HepG2 (cell line): ENCODE measurements around the gene GATC. TPM values are rescaled to one million over a fixed set of nuclear protein-coding genes. Genes with fewer than 3 reads are reported as not detected.

Experiments
- ATF1 ChIP-seq: IDR thresholded peaks from 2 replicates; pipeline ENCODE4 v1.6.1; 2016; ENCODE audit warnings: mild to moderate bottlenecking, control low read depth
- ATF4 ChIP-seq, 2 experiments: fragments of 450-650 bp in 1 of 2; sonication (generic) in 1 of 2; formaldehyde crosslinking; IDR thresholded peaks; 2 replicates each; pipeline versions ENCODE4 v1.5.0 to v1.8.0; 2020 to 2022; ENCODE audit warnings: mild to moderate bottlenecking in 1 of 2, missing genetic modification reagents in 1 of 2
- BCL6 ChIP-seq: IDR thresholded peaks from 2 replicates; pipeline ENCODE4 v1.6.1; 2016; ENCODE audit warnings: missing genetic modification reagents, missing compliant biosample characterization
- CENPBD1 ChIP-seq: sonication (generic); formaldehyde crosslinking; IDR thresholded peaks from 2 replicates; pipeline ENCODE4 v1.8.0; 2022; ENCODE audit warnings: missing genetic modification reagents, low read depth, mild to moderate bottlenecking, borderline replicate concordance
- ERF ChIP-seq: IDR thresholded peaks from 2 replicates; pipeline ENCODE4 v1.6.1; 2018; ENCODE audit warnings: missing biosample characterization, missing genetic modification reagents
- ETV6 ChIP-seq: sonication (generic); formaldehyde crosslinking; conservative IDR thresholded peaks from 2 replicates; pipeline ENCODE4 v1.4.0; 2020; ENCODE audit warnings: missing genetic modification reagents
- FOXO1 ChIP-seq: sonication (generic); formaldehyde crosslinking; IDR thresholded peaks from 2 replicates; pipeline ENCODE4 v1.4.0; 2020; ENCODE audit warnings: missing genetic modification reagents
- IKZF4 ChIP-seq: sonication (generic); formaldehyde crosslinking; IDR thresholded peaks from 2 replicates; pipeline ENCODE4 v1.5.1; 2020; ENCODE audit warnings: borderline replicate concordance, mild to moderate bottlenecking, low read depth, missing genetic modification reagents; ENCODE audit errors: not compliant biosample characterization
- MIXL1 ChIP-seq: IDR thresholded peaks from 2 replicates; pipeline ENCODE4 v1.6.1; 2016
- POLR2AphosphoS2 ChIP-seq: IDR thresholded peaks from 2 replicates; pipeline ENCODE4 v1.6.1; 2011; ENCODE audit warnings: low read depth, low read length, improper control_type of control experiment
- SMYD3 ChIP-seq: sonication (generic); formaldehyde crosslinking; IDR thresholded peaks from 2 replicates; pipeline ENCODE4 v1.8.1; 2023; ENCODE audit warnings: mild to moderate bottlenecking, missing genetic modification reagents
- SNAPC4 ChIP-seq: sonication (generic); formaldehyde crosslinking; IDR thresholded peaks from 2 replicates; pipeline ENCODE4 v1.4.0; 2020; ENCODE audit warnings: mild to moderate bottlenecking, missing genetic modification reagents
- TRIM24 ChIP-seq: sonication (generic); formaldehyde crosslinking; IDR thresholded peaks from 2 replicates; pipeline ENCODE4 v1.8.0; 2022; ENCODE audit warnings: mild to moderate bottlenecking, missing genetic modification reagents
- ZIK1 ChIP-seq: sonication (generic); formaldehyde crosslinking; IDR thresholded peaks from 2 replicates; pipeline ENCODE4 v1.5.0; 2020; ENCODE audit warnings: mild to moderate bottlenecking, low read depth, missing genetic modification reagents, borderline replicate concordance
- ZNF292 ChIP-seq: sonication (generic); formaldehyde crosslinking; IDR thresholded peaks from 2 replicates; pipeline ENCODE4 v1.8.1; 2022; ENCODE audit warnings: mild to moderate bottlenecking, low read depth, missing genetic modification reagents, borderline replicate concordance
- ZNF44 ChIP-seq: sonication (generic); formaldehyde crosslinking; IDR thresholded peaks from 2 replicates; pipeline ENCODE4 v1.5.1; 2020; ENCODE audit warnings: mild to moderate bottlenecking, missing genetic modification reagents
- ZNF441 ChIP-seq: sonication (generic); formaldehyde crosslinking; IDR thresholded peaks from 2 replicates; pipeline ENCODE4 v1.7.0; 2021; ENCODE audit warnings: missing genetic modification reagents, borderline replicate concordance
- ZNF614 ChIP-seq: IDR thresholded peaks from 2 replicates; pipeline ENCODE4 v1.6.1; 2018; ENCODE audit warnings: missing biosample characterization, missing genetic modification reagents, inconsistent platforms, borderline replicate concordance
- ZNF710 ChIP-seq: sonication (generic); formaldehyde crosslinking; IDR thresholded peaks from 2 replicates; pipeline ENCODE4 v1.5.0; 2020; ENCODE audit warnings: mild to moderate bottlenecking, missing genetic modification reagents, borderline replicate concordance
- ZNF761 ChIP-seq: sonication (generic); formaldehyde crosslinking; conservative IDR thresholded peaks from 2 replicates; pipeline ENCODE4 v1.4.0; 2020; ENCODE audit warnings: mild to moderate bottlenecking, missing genetic modification reagents
- ZNF782 ChIP-seq: sonication (generic); formaldehyde crosslinking; IDR thresholded peaks from 2 replicates; pipeline ENCODE4 v1.4.0; 2020; ENCODE audit warnings: missing genetic modification reagents, mild to moderate bottlenecking, borderline replicate concordance
- polyA plus RNA-seq, 8 experiments: library from polyadenylated mRNA; depleted of rRNA in 3 of 8; stranded (reverse) in 7 of 8; unstranded in 1 of 8; fragments of >200 nt; fragmentation: Illumina TruSeq in 4 of 8; extraction: Trizol in 4 of 8; gene quantifications; 2 replicates each; pipeline versions ENCODE4 v1.2.1 to v1.2.3, GENCODE V29; 2011 to 2016; ENCODE audit warnings: low read depth in 4 of 8, missing spikeins in 1 of 8, mixed read lengths in 1 of 8; ENCODE audit not compliant: insufficient read depth in 1 of 8
- total RNA-seq, 5 experiments: library from RNA; depleted of rRNA; stranded (reverse); fragments of >200 nt; fragmentation: Illumina TruSeq; extraction: Trizol; gene quantifications; 2 replicates each; pipeline ENCODE4 v1.2.3, GENCODE V29; 2016; ENCODE audit warnings: low read depth in 1 of 5

Gene GATC
- total and polyA plus RNA-seq, 2 of the 13 experiments (the other 11 are each of a cell fraction or from before 2014, with no cell fraction given), result 17.7 to 29.7 TPM

GRCh38 chr12:120437735-120438494 is 8.3 kb upstream of the GATC start, which contains the start of gene COX6A1 (continued):
- TF ChIP-seq ZNF710 (CRISPR knock-in tag), result peak; percentile 57; the same call in 1 of the 2 replicates
- no peak for TF ChIP-seq ATF4 (CRISPR knock-in tag; IDR thresholded peaks at IDR 0.05)
- TF ChIP-seq ZIK1 (CRISPR knock-in tag), result no peak
- TF ChIP-seq ATF1, result no peak
- no peak for TF ChIP-seq IKZF4 (CRISPR knock-in tag)
- TF ChIP-seq SNAPC4 (CRISPR knock-in tag), result no peak
- TF ChIP-seq TRIM24, result no peak
- no peak for TF ChIP-seq ZNF761 (CRISPR knock-in tag)
- TF ChIP-seq ETV6 (CRISPR knock-in tag), result 0 out of 2 replicates have a peak, but pooled peaks have one; percentile 52
- TF ChIP-seq POLR2AphosphoS2, result no peak
- no peak for TF ChIP-seq ZNF441 (CRISPR knock-in tag)
- TF ChIP-seq ZNF44, result no peak
- TF ChIP-seq BCL6 (CRISPR knock-in tag), result no peak
- no peak for TF ChIP-seq CENPBD1
- TF ChIP-seq ERF (CRISPR knock-in tag), result peak; percentile 46; the same call in 1 of the 2 replicates
- TF ChIP-seq ZNF782 (CRISPR knock-in tag), result 0 out of 2 replicates have a peak, but pooled peaks have one; percentile 66
- TF ChIP-seq SMYD3, result 0 out of 2 replicates have a peak, but pooled peaks have one; percentile 43
- no peak for TF ChIP-seq FOXO1
- TF ChIP-seq ZNF292 (CRISPR knock-in tag), result no peak
- peak; percentile 60; the same call in 1 of the 2 replicates for TF ChIP-seq MIXL1 (CRISPR knock-in tag)
- TF ChIP-seq ZNF614, result peak; percentile 82; the same call in 1 of the 2 replicates
